ENCODE results near the gene CAPN7. TPM values are rescaled to one million over a fixed set of nuclear protein-coding genes. Genes with fewer than 3 reads are reported as not detected.

Gene CAPN7
- total RNA-seq, 1 donor from 2014 or later: 21.5 TPM

GRCh38 chr3:15253023-15253697, 47.1 kb downstream of the CAPN7 start:
- ATAC-seq: no peak

- ATAC-seq: no peak
Observed at GRCh38 chr3:15255215-15255614, 49.2 kb downstream of the CAPN7 start.

DNA sequence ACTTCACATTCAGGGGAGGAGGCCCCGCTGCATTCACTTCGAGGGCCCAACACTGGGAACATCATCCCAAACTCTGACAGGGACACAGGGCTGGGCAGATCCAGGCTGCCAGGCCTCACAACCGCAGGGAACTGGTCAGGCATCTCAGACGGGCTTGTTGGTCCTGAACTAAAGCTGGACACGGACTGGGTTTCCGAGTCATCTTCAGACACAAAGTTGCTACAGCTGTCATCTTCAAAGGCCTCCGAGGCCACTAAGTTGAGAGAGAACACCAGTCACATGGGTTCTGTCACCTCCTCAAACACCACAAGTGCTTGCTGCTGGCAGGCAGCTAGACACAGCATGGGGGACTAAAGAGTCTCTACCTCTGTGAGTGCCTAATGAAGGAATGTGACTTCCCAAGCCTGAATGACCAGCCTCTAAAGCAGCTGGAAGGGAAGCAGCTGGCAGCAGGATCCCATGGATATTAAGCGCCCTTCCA, 50.9 kb downstream of the CAPN7 start:
- no peak for ATAC-seq

DNA sequence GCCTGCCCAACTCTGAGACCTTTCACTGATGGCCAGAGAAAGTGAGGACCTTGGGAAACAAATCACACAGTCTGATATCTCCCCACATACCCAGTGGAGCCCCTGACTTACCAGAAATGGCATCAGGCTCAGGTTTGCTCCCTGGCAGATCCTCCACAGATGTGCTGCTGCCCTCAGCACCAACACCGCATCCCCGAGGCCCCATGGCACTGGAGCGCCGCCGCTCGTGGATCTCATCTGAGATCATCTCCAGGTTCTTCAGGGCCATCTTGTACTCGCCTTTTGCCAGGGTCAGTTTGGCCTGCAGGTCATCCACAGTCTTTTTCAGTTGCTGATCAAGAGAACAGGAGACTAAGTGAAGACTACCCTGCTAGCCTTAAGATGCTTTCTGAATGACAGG, 52.7 kb downstream of the CAPN7 start:
- no peak for ATAC-seq

- peak; percentile 10 for ATAC-seq
Observed at GRCh38 chr3:15260531-15260930, 54.5 kb downstream of the CAPN7 start.

DNA sequence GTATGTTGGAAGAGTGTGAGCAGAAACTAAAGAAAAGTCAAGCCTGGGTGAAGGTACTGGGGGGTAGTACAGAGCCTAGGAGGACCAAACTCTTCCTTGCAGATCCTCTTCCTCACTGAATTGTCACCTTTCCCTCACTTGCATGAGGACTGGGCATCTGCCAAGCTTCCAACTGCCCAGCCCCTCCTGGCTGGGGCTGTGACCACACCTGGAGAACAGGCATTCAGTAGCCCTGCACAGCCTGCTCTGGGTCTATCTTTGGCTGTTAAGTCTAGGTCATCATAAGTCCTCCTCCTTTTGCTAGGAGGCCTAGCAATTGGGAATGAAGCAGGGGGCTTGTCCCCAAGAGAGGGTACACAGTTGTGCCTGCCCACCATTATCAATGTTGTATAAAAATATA, 55.2 kb downstream of the CAPN7 start:
- ATAC-seq: no peak

- no peak for ATAC-seq
Observed at GRCh38 chr3:15262021-15262420, 56.0 kb downstream of the CAPN7 start.

- ATAC-seq: no peak
Observed at GRCh38 chr3:15263120-15263519, 57.1 kb downstream of the CAPN7 start.

DNA sequence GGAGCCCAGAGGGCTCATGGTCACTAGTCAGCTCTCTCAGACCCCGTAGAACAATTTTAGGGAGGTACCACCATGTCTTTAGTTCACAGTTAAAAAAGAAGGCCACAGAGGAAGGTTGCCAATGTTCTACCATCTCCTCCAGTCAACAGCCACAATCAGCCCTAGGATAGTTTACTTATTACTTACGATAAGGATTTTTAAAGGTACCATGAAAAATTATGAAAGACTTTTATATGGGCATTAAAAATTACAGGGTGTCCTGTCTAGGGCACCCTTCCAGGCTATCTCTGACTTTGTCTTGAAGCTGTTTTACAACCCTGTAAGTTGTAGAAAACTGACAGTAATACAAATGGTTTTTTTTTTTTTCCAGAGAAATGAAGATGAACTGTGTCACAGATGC, 57.9 kb downstream of the CAPN7 start:
- no peak for ATAC-seq

DNA sequence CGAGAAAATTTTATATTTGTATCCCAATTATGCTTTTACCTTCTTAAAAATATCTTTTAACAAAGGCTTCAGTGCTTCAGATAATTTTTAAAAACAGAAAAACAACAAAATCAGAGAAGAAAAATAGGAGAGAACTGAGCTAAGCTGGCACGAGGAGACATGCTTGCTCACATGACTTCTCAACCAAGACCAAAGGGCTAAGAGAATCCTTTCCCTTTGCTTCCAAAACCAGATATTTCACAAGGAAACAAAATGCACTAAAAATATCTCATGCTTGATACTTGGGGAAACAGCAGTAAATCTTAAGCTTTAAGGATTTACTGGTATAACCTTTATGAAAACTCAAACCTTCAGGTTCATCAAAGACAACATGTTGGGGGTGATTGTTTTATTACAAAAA, 58.4 kb downstream of the CAPN7 start:
- ATAC-seq: no peak

- ATAC-seq: no peak
Observed at GRCh38 chr3:15265655-15266509, 59.8 kb downstream of the CAPN7 start.

- ATAC-seq: no peak
Observed at GRCh38 chr3:15266510-15267376, 60.7 kb downstream of the CAPN7 start.

- ATAC-seq: no peak
Observed at GRCh38 chr3:15267502-15267901, 61.5 kb downstream of the CAPN7 start.

DNA sequence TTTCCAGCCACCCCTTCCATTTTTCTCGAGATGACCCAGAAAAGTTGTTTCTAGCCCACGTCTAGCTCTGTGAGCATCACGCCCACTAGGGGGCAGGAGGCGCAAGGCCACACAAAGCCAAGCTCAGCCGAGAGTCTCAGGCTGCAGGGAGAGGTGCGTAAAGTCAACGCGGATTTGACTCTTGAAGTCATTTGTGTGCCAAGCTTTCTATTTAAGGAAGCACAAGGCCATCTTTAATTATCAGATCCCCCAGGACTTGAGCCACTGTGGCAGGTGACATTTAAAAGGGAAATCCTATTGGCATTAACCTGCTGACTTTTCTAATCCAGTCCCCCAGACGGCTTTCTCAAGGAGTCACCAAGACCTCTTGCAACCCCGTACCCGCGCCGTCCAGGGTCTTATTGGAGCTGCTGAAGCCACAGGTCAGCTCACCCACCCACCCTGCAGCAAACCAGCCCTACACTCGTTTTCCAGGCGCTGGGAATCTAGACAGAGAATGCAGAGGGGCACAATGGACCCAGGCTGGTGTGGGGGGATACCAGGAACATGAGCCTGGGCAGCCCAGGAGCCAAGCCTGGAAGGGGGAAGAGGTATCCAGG, 62.1 kb downstream of the CAPN7 start:
- peak; percentile 76 for ATAC-seq

- ATAC-seq: peak; percentile 96
Observed at GRCh38 chr3:15269091-15269989, 63.3 kb downstream of the CAPN7 start.

- ATAC-seq: no peak
Observed at GRCh38 chr3:15271030-15271429, 65.0 kb downstream of the CAPN7 start.

DNA sequence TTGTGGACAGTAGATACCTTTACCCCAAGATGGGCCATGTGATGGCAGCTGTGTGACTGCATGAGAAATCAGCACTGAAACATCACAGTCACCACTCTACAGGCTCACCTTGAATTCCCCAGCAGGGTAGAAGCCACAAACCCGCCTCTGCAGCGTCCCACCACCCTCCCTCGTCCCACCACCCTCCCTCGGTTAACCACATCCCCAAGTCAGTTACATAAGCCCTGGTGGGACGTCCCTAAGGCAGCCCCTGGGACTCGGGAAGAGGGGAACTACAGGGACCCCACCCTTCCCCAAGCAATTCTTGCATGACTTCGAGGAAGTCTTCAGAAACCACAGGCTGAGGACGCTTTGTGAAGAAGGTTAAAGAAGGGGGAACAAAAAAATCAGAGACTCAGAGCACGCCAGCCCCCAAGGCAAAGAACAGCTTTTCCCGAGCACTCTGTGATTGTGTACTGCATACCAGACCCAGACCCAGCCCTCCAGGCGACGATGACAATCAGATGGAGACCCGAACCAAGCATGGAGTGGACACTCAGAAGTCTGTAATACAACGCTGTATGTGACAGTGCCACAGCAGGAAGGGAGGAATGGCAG, 65.8 kb downstream of the CAPN7 start:
- peak; percentile 27 for ATAC-seq

GRCh38 chr3:15272426-15273196, 66.6 kb downstream of the CAPN7 start:
- no peak for ATAC-seq

GRCh38 chr3:15273227-15273626, 67.2 kb downstream of the CAPN7 start:
- ATAC-seq: no peak

DNA sequence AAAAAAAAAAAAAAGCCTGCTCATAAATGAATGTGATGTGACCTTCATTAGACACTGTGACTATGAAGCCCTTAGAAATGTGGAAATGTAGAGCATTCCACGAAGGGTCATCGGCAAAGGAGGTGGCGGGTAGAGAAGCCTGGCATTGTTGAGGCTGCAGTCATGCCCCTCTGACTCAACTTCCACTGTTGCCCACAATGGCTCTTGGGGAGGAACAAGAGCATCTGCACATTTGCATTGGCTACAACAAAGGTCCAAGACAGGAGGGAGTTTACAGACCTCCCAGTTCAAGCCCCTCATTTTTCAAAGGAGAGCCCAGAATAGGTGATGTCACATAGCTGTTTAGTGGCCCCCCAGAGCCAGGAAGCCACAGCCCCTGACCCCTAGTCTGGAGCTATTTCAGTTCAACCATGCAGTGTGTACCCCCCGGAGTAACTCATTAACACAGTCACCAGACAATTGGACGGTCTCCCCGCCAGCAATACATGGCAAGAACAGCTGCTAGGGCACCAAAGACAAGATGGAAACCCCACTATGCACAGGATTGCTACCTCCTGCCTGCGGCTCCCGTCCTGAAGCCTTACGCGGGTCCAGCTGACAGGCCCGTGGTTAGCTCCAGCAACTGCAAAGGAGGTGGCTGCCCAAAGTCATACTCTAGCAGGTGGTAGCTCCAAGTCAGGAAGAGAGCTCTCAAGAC, 70.1 kb downstream of the CAPN7 start:
- ATAC-seq: no peak

Measured in esophagus mucosa (tissue), 1 donor.